GM23338 (cell line): ENCODE results near the gene BIN1. TPM values are rescaled to one million over a fixed set of nuclear protein-coding genes. Genes with fewer than 3 reads are reported as not detected.

Experiments used
- ATAC-seq: fragments of 200-7000 bp; cut with Tn5 transposase; 3 replicates; pipeline ENCODE4 v1.9.1; 2020
- DNase-seq: peaks from one replicate; pipeline ENCODE4 v3.0.0-alpha.2; 2015; ENCODE audit warnings: low spot score
- H2AFZ ChIP-seq: fragments of 200-600 bp; sonication (generic); 2 replicates; pipeline ENCODE4 v1.8.0; 2016; ENCODE audit warnings: antibody characterized with exemption, mild to moderate bottlenecking, moderate library complexity
- H3F3A ChIP-seq: fragments of 200-600 bp; sonication (generic); replicated peaks from 2 replicates; pipeline ENCODE4 v1.8.0; 2017; ENCODE audit warnings: antibody characterized with exemption, mixed run types, low read depth
- H3K27ac ChIP-seq: fragments of 200-600 bp; sonication (generic); 2 replicates; pipeline ENCODE4 v1.6.1; 2016; ENCODE audit warnings: low read depth
- H3K27me3 ChIP-seq: fragments of 200-600 bp; sonication (generic); 2 replicates; pipeline ENCODE4 v1.8.0; 2016; ENCODE audit warnings: mild to moderate bottlenecking, mixed run types, moderate library complexity; ENCODE audit not compliant: insufficient read depth
- H3K36me3 ChIP-seq: fragments of 200-600 bp; sonication (generic); 2 replicates; pipeline ENCODE4 v1.8.0; 2016; ENCODE audit warnings: mild to moderate bottlenecking; ENCODE audit not compliant: insufficient read depth
- H3K4me1 ChIP-seq: fragments of 200-600 bp; sonication (generic); 2 replicates; pipeline ENCODE4 v1.8.0; 2016; ENCODE audit warnings: mild to moderate bottlenecking, moderate library complexity; ENCODE audit not compliant: insufficient read depth
- H3K4me2 ChIP-seq: fragments of 200-600 bp; sonication (generic); 2 replicates; pipeline ENCODE4 v1.7.1; 2017; ENCODE audit warnings: mixed run types
- H3K4me3 ChIP-seq: fragments of 200-600 bp; sonication (generic); 2 replicates; pipeline ENCODE4 v1.6.1; 2016; ENCODE audit warnings: mixed run types
- H3K79me2 ChIP-seq: fragments of 200-600 bp; sonication (generic); replicated peaks from 2 replicates; pipeline ENCODE4 v1.8.0; 2017; ENCODE audit warnings: mild to moderate bottlenecking; ENCODE audit not compliant: insufficient read depth
- H3K9me2 ChIP-seq: fragments of 200-600 bp; sonication (generic); 2 replicates; pipeline ENCODE4 v1.8.0; 2017; ENCODE audit not compliant: insufficient read depth
- H4K20me1 ChIP-seq: fragments of 200-600 bp; sonication (generic); replicated peaks from 2 replicates; pipeline ENCODE4 v1.8.0; 2017; ENCODE audit warnings: mild to moderate bottlenecking; ENCODE audit not compliant: insufficient read depth
- H3K27ac Mint-ChIP-seq: 2 replicates; pipeline ENCODE4 v1.8.0; 2020; ENCODE audit warnings: inconsistent platforms, mild to moderate bottlenecking, moderate library complexity, mixed read lengths
- H3K27me3 Mint-ChIP-seq: 3 replicates; pipeline ENCODE4 v1.8.0; 2022; ENCODE audit warnings: low read depth, mild to moderate bottlenecking, moderate library complexity, mixed read lengths, inconsistent platforms; ENCODE audit not compliant: insufficient read depth, poor library complexity
- H3K36me3 Mint-ChIP-seq: 3 replicates; pipeline ENCODE4 v1.8.0; 2021; ENCODE audit warnings: low read depth, mild to moderate bottlenecking, inconsistent platforms, moderate library complexity, mixed read lengths
- H3K4me1 Mint-ChIP-seq: 3 replicates; pipeline ENCODE4 v1.8.0; 2020; ENCODE audit warnings: mild to moderate bottlenecking, inconsistent platforms, mixed read lengths
- H3K4me3 Mint-ChIP-seq: 3 replicates; pipeline ENCODE4 v1.8.0; 2021; ENCODE audit warnings: moderate library complexity, mild to moderate bottlenecking, inconsistent platforms, mixed read lengths
- H3K9me3 Mint-ChIP-seq: 3 replicates; pipeline ENCODE4 v1.8.0; 2020; ENCODE audit warnings: moderate library complexity, mild to moderate bottlenecking, inconsistent platforms, mixed read lengths
- CREB1 ChIP-seq: fragments of 250-450 bp; sonication (Bioruptor Pico); IDR thresholded peaks from 2 replicates; pipeline ENCODE4 v1.5.0; 2020; ENCODE audit warnings: low read depth, mild to moderate bottlenecking, moderate library complexity
- EZH2 ChIP-seq: fragments of 200-600 bp; sonication (generic); IDR thresholded peaks from one replicate; pipeline ENCODE4 v1.8.0; 2017; ENCODE audit warnings: antibody characterized with exemption, mild to moderate bottlenecking, low read depth; ENCODE audit not compliant: unreplicated experiment
- EZH2phosphoT487 ChIP-seq: fragments of 200-600 bp; sonication (generic); IDR thresholded peaks from one replicate; pipeline ENCODE4 v1.8.1; 2018; ENCODE audit warnings: antibody characterized with exemption; ENCODE audit not compliant: unreplicated experiment
- JUNB ChIP-seq: IDR thresholded peaks from one replicate; pipeline ENCODE4 v1.6.1; 2016; ENCODE audit warnings: antibody characterized with exemption; ENCODE audit not compliant: unreplicated experiment
- NANOG ChIP-seq: IDR thresholded peaks from 2 replicates; pipeline ENCODE4 v1.6.1; 2016; ENCODE audit warnings: antibody characterized with exemption, borderline replicate concordance
- STAT1 ChIP-seq: IDR thresholded peaks from one replicate; pipeline ENCODE4 v1.6.1; 2016; ENCODE audit warnings: antibody characterized with exemption; ENCODE audit not compliant: unreplicated experiment
- ZNF114 ChIP-seq: fragments of 250-450 bp; sonication (Bioruptor Pico); IDR thresholded peaks from 2 replicates; pipeline ENCODE4 v1.5.0; 2020; ENCODE audit warnings: mild to moderate bottlenecking, moderate library complexity
- ZNF331 ChIP-seq: fragments of 250-450 bp; sonication (Bioruptor Pico); IDR thresholded peaks from 2 replicates; pipeline ENCODE4 v1.5.0; 2020; ENCODE audit warnings: low read depth, mild to moderate bottlenecking, moderate library complexity
- polyA plus RNA-seq: library from polyadenylated mRNA; unstranded; fragments of >200 nt; fragmentation: Nextera tagmentation; extraction: Ambion mirVana; gene quantifications from 2 replicates; pipeline ENCODE4 v1.2.1, GENCODE V29; 2016
- total RNA-seq: library from RNA; depleted of rRNA; stranded (reverse); fragments of >200 nt; shearing (Covaris generic); gene quantifications from 2 replicates; pipeline ENCODE4 v1.2.3, GENCODE V29; 2014
- TF ChIP-seq, protein P1 (sequence below): IDR thresholded peaks from 2 replicates; pipeline ENCODE4 v1.6.1; 2016; ENCODE audit warnings: antibody characterized with exemption
- TF ChIP-seq, protein P2 (sequence below): IDR thresholded peaks from one replicate; pipeline ENCODE4 v1.6.1; 2018; ENCODE audit warnings: antibody characterized with exemption; ENCODE audit not compliant: unreplicated experiment
- TF ChIP-seq, protein P3 (sequence below), 2 experiments: fragments of 200-600 bp in 1 of 2; sonication (generic) in 1 of 2; conservative IDR thresholded peaks; 2 replicates each; pipeline versions ENCODE4 v1.5.1 to v1.6.1; 2016 to 2017; ENCODE audit warnings: antibody characterized with exemption in 2 of 2, low read depth in 2 of 2, mild to moderate bottlenecking in 2 of 2, moderate library complexity in 1 of 2

Gene BIN1
- total and polyA plus RNA-seq, 2 experiments from 2014 or later: 30.1 to 56.4 TPM

DNA sequence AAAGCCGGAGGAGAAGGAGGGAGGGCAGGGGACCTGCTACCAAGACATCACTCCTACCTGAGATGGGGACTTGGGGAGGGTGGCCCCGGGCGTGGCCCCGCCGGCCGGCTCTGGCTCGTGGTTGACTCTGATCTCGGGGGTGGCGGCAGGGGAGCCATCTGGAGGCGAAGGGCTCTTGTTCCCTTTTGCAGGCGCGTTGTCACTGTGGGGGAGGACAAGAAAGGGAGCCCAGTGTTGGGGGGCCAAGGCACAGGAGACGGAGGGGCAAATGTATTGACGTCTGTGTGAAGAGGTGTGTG lies 48.1 kb downstream of the BIN1 start:
- no peaks in the 10 kb centered on the region for H3K4me1 ChIP-seq
- H3K36me3 Mint-ChIP-seq: peaks cover 17% of the 10 kb centered on the region; the same call in 2 of the 3 replicates
- TF ChIP-seq EZH2phosphoT487 (no peak), STAT1 (no peak), ZNF331 (no peak), JUNB (no peak), ZNF114 (no peak), CREB1 (CRISPR knock-in tag) (no peak), NANOG (no peak), EZH2 (no peak)
- TF ChIP-seq, protein P1, sequence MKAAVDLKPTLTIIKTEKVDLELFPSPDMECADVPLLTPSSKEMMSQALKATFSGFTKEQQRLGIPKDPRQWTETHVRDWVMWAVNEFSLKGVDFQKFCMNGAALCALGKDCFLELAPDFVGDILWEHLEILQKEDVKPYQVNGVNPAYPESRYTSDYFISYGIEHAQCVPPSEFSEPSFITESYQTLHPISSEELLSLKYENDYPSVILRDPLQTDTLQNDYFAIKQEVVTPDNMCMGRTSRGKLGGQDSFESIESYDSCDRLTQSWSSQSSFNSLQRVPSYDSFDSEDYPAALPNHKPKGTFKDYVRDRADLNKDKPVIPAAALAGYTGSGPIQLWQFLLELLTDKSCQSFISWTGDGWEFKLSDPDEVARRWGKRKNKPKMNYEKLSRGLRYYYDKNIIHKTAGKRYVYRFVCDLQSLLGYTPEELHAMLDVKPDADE: no peak
- TF ChIP-seq, protein P2, sequence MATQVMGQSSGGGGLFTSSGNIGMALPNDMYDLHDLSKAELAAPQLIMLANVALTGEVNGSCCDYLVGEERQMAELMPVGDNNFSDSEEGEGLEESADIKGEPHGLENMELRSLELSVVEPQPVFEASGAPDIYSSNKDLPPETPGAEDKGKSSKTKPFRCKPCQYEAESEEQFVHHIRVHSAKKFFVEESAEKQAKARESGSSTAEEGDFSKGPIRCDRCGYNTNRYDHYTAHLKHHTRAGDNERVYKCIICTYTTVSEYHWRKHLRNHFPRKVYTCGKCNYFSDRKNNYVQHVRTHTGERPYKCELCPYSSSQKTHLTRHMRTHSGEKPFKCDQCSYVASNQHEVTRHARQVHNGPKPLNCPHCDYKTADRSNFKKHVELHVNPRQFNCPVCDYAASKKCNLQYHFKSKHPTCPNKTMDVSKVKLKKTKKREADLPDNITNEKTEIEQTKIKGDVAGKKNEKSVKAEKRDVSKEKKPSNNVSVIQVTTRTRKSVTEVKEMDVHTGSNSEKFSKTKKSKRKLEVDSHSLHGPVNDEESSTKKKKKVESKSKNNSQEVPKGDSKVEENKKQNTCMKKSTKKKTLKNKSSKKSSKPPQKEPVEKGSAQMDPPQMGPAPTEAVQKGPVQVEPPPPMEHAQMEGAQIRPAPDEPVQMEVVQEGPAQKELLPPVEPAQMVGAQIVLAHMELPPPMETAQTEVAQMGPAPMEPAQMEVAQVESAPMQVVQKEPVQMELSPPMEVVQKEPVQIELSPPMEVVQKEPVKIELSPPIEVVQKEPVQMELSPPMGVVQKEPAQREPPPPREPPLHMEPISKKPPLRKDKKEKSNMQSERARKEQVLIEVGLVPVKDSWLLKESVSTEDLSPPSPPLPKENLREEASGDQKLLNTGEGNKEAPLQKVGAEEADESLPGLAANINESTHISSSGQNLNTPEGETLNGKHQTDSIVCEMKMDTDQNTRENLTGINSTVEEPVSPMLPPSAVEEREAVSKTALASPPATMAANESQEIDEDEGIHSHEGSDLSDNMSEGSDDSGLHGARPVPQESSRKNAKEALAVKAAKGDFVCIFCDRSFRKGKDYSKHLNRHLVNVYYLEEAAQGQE: no peak
- TF ChIP-seq, protein P3, sequence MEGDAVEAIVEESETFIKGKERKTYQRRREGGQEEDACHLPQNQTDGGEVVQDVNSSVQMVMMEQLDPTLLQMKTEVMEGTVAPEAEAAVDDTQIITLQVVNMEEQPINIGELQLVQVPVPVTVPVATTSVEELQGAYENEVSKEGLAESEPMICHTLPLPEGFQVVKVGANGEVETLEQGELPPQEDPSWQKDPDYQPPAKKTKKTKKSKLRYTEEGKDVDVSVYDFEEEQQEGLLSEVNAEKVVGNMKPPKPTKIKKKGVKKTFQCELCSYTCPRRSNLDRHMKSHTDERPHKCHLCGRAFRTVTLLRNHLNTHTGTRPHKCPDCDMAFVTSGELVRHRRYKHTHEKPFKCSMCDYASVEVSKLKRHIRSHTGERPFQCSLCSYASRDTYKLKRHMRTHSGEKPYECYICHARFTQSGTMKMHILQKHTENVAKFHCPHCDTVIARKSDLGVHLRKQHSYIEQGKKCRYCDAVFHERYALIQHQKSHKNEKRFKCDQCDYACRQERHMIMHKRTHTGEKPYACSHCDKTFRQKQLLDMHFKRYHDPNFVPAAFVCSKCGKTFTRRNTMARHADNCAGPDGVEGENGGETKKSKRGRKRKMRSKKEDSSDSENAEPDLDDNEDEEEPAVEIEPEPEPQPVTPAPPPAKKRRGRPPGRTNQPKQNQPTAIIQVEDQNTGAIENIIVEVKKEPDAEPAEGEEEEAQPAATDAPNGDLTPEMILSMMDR (conservative IDR thresholded peaks at IDR 0.05; ENCODE audit: low read depth in 2 of 2): no peak
- no peak overlapping the region for H3K27ac Mint-ChIP-seq
- no peak overlapping the region for H3K4me3 ChIP-seq
- no peaks in the 10 kb centered on the region for H4K20me1 ChIP-seq
- H3K4me2 ChIP-seq: no peak overlapping the region
- no peak for ATAC-seq
- no peaks in the 10 kb centered on the region for H3K9me2 ChIP-seq
- H3K36me3 ChIP-seq: no peaks in the 10 kb centered on the region
- peaks cover 6% of the 10 kb centered on the region for H3K27me3 Mint-ChIP-seq
- DNase-seq: no peak
- H3F3A ChIP-seq: no peaks in the 10 kb centered on the region
- H3K9me3 Mint-ChIP-seq: no peaks in the 10 kb centered on the region; the same call in 1 of the 3 replicates
- H3K4me3 Mint-ChIP-seq: no peak overlapping the region
- peaks cover 9% of the 10 kb centered on the region; the same call in 1 of the 3 replicates for H3K4me1 Mint-ChIP-seq
- no peak overlapping the region for H3K27ac ChIP-seq
- H2AFZ ChIP-seq: no peak overlapping the region
- no peaks in the 10 kb centered on the region for H3K79me2 ChIP-seq
- no peaks in the 10 kb centered on the region for H3K27me3 ChIP-seq
